ENCODE data around the gene BRI3.
A peak's percentile ranks its signal among the peaks of the same experiment; 100 is the strongest.

The BRI3 gene

DNA sequence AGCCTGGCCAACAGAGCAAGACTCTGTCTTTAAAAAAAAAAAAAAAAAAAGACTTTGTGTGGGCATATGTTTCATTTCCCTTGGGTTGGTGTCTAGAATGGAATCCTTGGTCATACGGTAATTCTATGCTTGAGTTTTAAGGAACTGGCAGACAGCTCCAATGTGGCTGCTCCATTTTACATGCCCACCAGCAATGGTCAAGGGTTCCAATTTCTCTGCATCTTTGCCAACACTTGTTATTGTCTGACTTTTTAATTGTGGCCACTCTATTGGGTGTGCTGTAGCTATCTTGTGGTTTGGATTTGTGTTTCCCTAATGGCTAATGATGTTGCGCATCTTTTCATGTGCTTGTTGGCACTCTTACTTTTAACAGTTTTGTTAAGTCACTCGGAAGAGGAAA, 57.6 kb downstream of the BRI3 start:
- no peak overlapping the region for H3K4me3 ChIP-seq (ENCODE audit: low read depth, low read length)
- TF ChIP-seq, protein P1, sequence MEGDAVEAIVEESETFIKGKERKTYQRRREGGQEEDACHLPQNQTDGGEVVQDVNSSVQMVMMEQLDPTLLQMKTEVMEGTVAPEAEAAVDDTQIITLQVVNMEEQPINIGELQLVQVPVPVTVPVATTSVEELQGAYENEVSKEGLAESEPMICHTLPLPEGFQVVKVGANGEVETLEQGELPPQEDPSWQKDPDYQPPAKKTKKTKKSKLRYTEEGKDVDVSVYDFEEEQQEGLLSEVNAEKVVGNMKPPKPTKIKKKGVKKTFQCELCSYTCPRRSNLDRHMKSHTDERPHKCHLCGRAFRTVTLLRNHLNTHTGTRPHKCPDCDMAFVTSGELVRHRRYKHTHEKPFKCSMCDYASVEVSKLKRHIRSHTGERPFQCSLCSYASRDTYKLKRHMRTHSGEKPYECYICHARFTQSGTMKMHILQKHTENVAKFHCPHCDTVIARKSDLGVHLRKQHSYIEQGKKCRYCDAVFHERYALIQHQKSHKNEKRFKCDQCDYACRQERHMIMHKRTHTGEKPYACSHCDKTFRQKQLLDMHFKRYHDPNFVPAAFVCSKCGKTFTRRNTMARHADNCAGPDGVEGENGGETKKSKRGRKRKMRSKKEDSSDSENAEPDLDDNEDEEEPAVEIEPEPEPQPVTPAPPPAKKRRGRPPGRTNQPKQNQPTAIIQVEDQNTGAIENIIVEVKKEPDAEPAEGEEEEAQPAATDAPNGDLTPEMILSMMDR (IDR thresholded peaks at IDR 0.05; ENCODE audit: low read depth, low read length): no peak
- in situ Hi-C loops (cut with HindIII; ENCODE audit: low sequenced_read_pairs): no loop called here
- no peak for DNase-seq (ENCODE audit: low read depth, low spot score)

DNA sequence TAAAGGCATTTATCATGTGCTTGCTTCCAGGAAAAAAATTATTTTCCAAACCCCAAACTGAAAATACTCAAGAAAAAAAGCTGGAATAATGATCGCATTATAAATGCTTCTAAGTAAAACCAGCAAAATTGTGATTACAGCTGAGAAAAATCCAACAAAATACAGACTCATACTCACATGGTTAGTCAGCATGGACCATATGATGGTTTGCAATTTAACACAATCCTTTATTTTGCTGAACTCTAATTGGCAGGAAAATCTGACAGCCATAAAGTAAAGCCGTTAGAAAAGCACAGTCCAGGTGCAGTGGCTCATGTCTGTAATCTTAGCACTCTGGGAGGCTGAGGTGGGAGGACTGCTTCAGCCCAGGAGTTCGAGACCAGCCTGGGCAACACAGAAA, 59.6 kb downstream of the BRI3 start:
- DNase-seq (ENCODE audit: low read depth, low spot score): peak; percentile 60

More for the DNA sequence above, 59.6 kb downstream of the BRI3 start:
- no peak overlapping the region for H3K4me3 ChIP-seq (ENCODE audit: low read depth, low read length)
- in situ Hi-C loops (cut with HindIII; ENCODE audit: low sequenced_read_pairs): no loop called here
- TF ChIP-seq, protein P1 (IDR thresholded peaks at IDR 0.05; ENCODE audit: low read depth, low read length): no peak

Measured in astrocyte of the spinal cord (primary cell).